ENCODE measurements around the gene CAMK2B.

GRCh38 chr7:44292876-44293560 lies 32.4 kb downstream of the CAMK2B start:
- TF ChIP-seq CTCF (IDR thresholded peaks at IDR 0.05) (no peak), POLR2AphosphoS5 (IDR thresholded peaks at IDR 0.05) (no peak)

Data from sigmoid colon (tissue), 4 donors.